K562 (cell line): ENCODE measurements around the gene TIMM44. TPM values are rescaled to one million over a fixed set of nuclear protein-coding genes. Genes with fewer than 3 reads are reported as not detected.

ENCODE experiments used
- ATAC-seq: fragments of 200-7000 bp; cut with Tn5 transposase; 3 replicates; pipeline ENCODE4 v1.9.1; 2020; ENCODE audit warnings: moderate library complexity
- BruUV-seq: library from RNA; stranded (reverse); fragments of 400-500 nt; replicated peaks from 2 replicates; lab custom pipeline; 2021; lab: Mats Ljungman, UMichigan
- CTCF ChIA-PET: fragments of 300-600 bp; formaldehyde crosslinking; extraction: SDS; loops from one replicate; lab custom pipeline; 2021; ENCODE audit warnings: low intra/inter-chr PET ratio; lab: Yijun Ruan, JAX
- POLR2A ChIA-PET: fragments of 300-600, 350-650 bp; sonication (Branson Sonifier 250); formaldehyde crosslinking; extraction: SDS; loops from one replicate; lab custom pipeline; 2021; ENCODE audit warnings: antibody characterized with exemption, inconsistent platforms; lab: Yijun Ruan, JAX
- DNase-seq, 4 experiments: peaks; one replicate each; pipeline versions ENCODE4 v3.0.0 to v3.0.0-alpha.2; 2011 to 2018; ENCODE audit warnings: low spot score in 3 of 4, mixed read lengths in 3 of 4; ENCODE audit errors: extremely low read depth in 1 of 4
- FAIRE-seq: peaks from 2 replicates; lab custom pipeline; 2011; peaks lifted over from hg19 to GRCh38; lab: Jason Lieb, UNC
- H2AFZ ChIP-seq: 2 replicates; pipeline ENCODE4 v1.6.0; 2011; ENCODE audit warnings: low read depth, low read length, control low read depth, inconsistent platforms
- H3K27ac ChIP-seq: fragments of 200-600 bp; 3 replicates; pipeline ENCODE4 v1.8.0; 2011; ENCODE audit warnings: low read depth, mild to moderate bottlenecking, control low read depth, inconsistent platforms, low read length, moderate library complexity, mixed read lengths; ENCODE audit errors: extremely low read depth
- H3K27me3 ChIP-seq, 2 experiments: fragments of 300-600 bp in 1 of 2; 2 replicates in 1 of 2; 3 replicates in 1 of 2; pipeline versions ENCODE4 v1.6.0 to v1.8.0; 2011; ENCODE audit warnings: inconsistent platforms in 2 of 2, low read length in 2 of 2, mild to moderate bottlenecking in 1 of 2, mixed read lengths in 1 of 2, moderate library complexity in 1 of 2; ENCODE audit not compliant: control insufficient read depth in 2 of 2, insufficient read depth in 2 of 2
- H3K36me3 ChIP-seq: fragments of 300-600 bp; 3 replicates; pipeline ENCODE4 v1.8.0; 2011; ENCODE audit warnings: mild to moderate bottlenecking, low read length, inconsistent platforms; ENCODE audit not compliant: control insufficient read depth, insufficient read depth
- H3K4me1 ChIP-seq, 2 experiments: fragments of 200-600 bp in 1 of 2; replicated peaks in 1 of 2; 2 replicates in 1 of 2; 3 replicates in 1 of 2; pipeline versions ENCODE4 v1.5.1 to v1.8.0; 2011; ENCODE audit warnings: inconsistent platforms in 2 of 2, low read length in 2 of 2, mild to moderate bottlenecking in 1 of 2, mixed read lengths in 1 of 2, moderate library complexity in 1 of 2; ENCODE audit not compliant: control insufficient read depth in 2 of 2, insufficient read depth in 2 of 2
- H3K4me2 ChIP-seq: 2 replicates; pipeline ENCODE4 v1.6.1; 2011; ENCODE audit warnings: low read length, control low read depth, inconsistent platforms, mixed read lengths; ENCODE audit not compliant: insufficient read depth
- H3K4me3 ChIP-seq: fragments of 200-600 bp; sonication (generic), shearing (Covaris generic); 2 replicates; pipeline ENCODE4 v1.5.1; 2016; ENCODE audit warnings: control low read depth, inconsistent platforms
- H3K79me2 ChIP-seq: fragments of 200-600 bp; 3 replicates; pipeline ENCODE4 v1.8.0; 2011; ENCODE audit warnings: low read length, inconsistent platforms; ENCODE audit not compliant: control insufficient read depth, insufficient read depth
- H3K9ac ChIP-seq, 2 experiments: 2 replicates each; pipeline versions ENCODE4 v1.6.0 to v1.6.1; 2011; ENCODE audit warnings: low read depth in 2 of 2, low read length in 2 of 2, control low read depth in 1 of 2, inconsistent platforms in 1 of 2, mild to moderate bottlenecking in 1 of 2, mixed read lengths in 1 of 2; ENCODE audit not compliant: insufficient read depth in 1 of 2
- H3K9me1 ChIP-seq: one replicate; pipeline ENCODE4 v1.6.0; 2011; ENCODE audit warnings: inconsistent platforms, mild to moderate bottlenecking, low read length, moderate library complexity; ENCODE audit not compliant: control insufficient read depth, insufficient read depth
- H3K9me3 ChIP-seq: replicated peaks from 2 replicates; pipeline ENCODE4 v1.5.1; 2011; ENCODE audit warnings: low read depth, low read length, inconsistent platforms; ENCODE audit not compliant: control insufficient read depth, insufficient read depth
- H4K20me1 ChIP-seq: replicated peaks from 2 replicates; pipeline ENCODE4 v1.6.1; 2011; ENCODE audit warnings: low read length, inconsistent platforms, mixed read lengths; ENCODE audit not compliant: control insufficient read depth, insufficient read depth
- MAFF ChIP-seq: IDR thresholded peaks from 2 replicates; pipeline ENCODE4 v1.6.1; 2012; ENCODE audit warnings: low read length, improper control_type of control experiment
- POLR2G ChIP-seq: fragments of 200-400 bp; formaldehyde crosslinking; IDR thresholded peaks from 2 replicates; pipeline ENCODE4 v1.6.1; 2017; ENCODE audit warnings: low read depth, mild to moderate bottlenecking, antibody characterized with exemption, low read length, moderate library complexity
- STAG1 ChIP-seq: sonication (generic); formaldehyde crosslinking; IDR thresholded peaks from 2 replicates; pipeline ENCODE4 v1.5.0; 2020; ENCODE audit warnings: missing genetic modification reagents, borderline replicate concordance
- WGBS: fragments of 100-300 bp; shearing (Covaris generic); methylation state at CpG from one replicate; pipeline ENCODE4 v1.1.6; 2016; ENCODE audit warnings: low coverage, mixed read lengths; ENCODE audit not compliant: insufficient coverage; ENCODE audit errors: missing lambda C conversion rate; 5-methylcytosine and 5-hydroxymethylcytosine counted together
- in situ Hi-C: fragments of 300-500 bp; cut with MboI; formaldehyde crosslinking; loops from 4 replicates; pipeline ENCODE4 v1.15.0; 2018; ENCODE audit warnings: inconsistent platforms, mixed read lengths
- intact Hi-C: fragments of 100-400 bp; cut with micrococcal nuclease; formaldehyde crosslinking; loops from 2 replicates; pipeline ENCODE4 v1.14.2; 2022
- polyA plus RNA-seq, 8 experiments: library from polyadenylated mRNA; depleted of rRNA in 4 of 8; stranded (reverse) in 5 of 8; unstranded in 3 of 8; fragments of >200 nt; fragmentation: Nextera tagmentation in 2 of 8; fragmentation: Illumina TruSeq in 1 of 8; extraction: Ambion mirVana in 2 of 8; extraction: Trizol in 1 of 8; gene quantifications; 2 replicates each; pipeline versions ENCODE4 v1.2.1 to v1.2.3, GENCODE V29; 2011 to 2014; ENCODE audit warnings: inconsistent platforms in 1 of 8, missing spikeins in 1 of 8
- total RNA-seq, 7 experiments: library from RNA; depleted of rRNA in 6 of 7; stranded (reverse); fragments of >200 nt in 6 of 7; fragmentation: Illumina TruSeq in 2 of 7; extraction: Trizol in 2 of 7; gene quantifications; 2 replicates each; pipeline versions ENCODE4 v1.2.1 to v1.2.3, GENCODE V29; 2011 to 2021; ENCODE audit warnings: low replicate concordance in 1 of 7

TIMM44 gene
- total and polyA plus RNA-seq, 9 of the 15 experiments (the other 6 are each of a cell fraction or from before 2014, with no cell fraction given), result 10.3 to 231 (median 89.3) TPM

- Histone ChIP-seq H3K4me2 (no peak overlapping the region), H3K9me3 (no peaks in the 10 kb centered on the region), H3K9ac (no peak overlapping the region), H2AFZ (no peak overlapping the region), H4K20me1 (peaks cover 19% of the 10 kb centered on the region; the same call in 1 of the 2 replicates), H3K79me2 (peaks cover 14% of the 10 kb centered on the region), H3K4me3 (no peak overlapping the region), H3K27me3 (no peaks in the 10 kb centered on the region), H3K4me1 (peaks cover 20 to 84% of the 10 kb centered on the region in 2 experiments), H3K9me1 (no peaks in the 10 kb centered on the region), H3K27ac (no peak overlapping the region), H3K36me3 (peaks cover 31% of the 10 kb centered on the region; the same call in 1 of the 3 replicates)
- ATAC-seq, result no peak
- FAIRE-seq, result no peak
- ChIA-PET CTCF (no interaction called here), POLR2A (interaction anchor here (0.5 to 1.4 kb wide), 3 partner anchors 22 to 40 kb away, joined by 3 to 8 read pairs (median 3); no protein-coding TSS in a partner anchor)
- TF ChIP-seq MAFF, result no peak
- TF ChIP-seq POLR2G, result peak; percentile 7; the same call in 1 of the 2 replicates
- TF ChIP-seq STAG1 (CRISPR knock-in tag), result no peak
- intact Hi-C loops, result loop anchor here (5.0 kb wide), 1 partner anchor 51 kb away; the partner anchor contains the start of gene PRR36
- BruUV-seq, result no TSS peak
- WGBS, result 88% methylated on average over 6 of the region's 8 CpGs
- no peak for DNase-seq
- in situ Hi-C loops, result loop anchor here (5.0 kb wide), 1 partner anchor 71 kb away; no protein-coding TSS in a partner anchor
Measured at GRCh38 chr19:7922836-7923195, 20.6 kb downstream of the TIMM44 start.
